SU-DHL-6 (cell line): ENCODE data around the gene IRF7.

Source experiments
- EZH2phosphoT487 ChIP-seq: fragments of 200-600 bp; sonication (generic), shearing (Covaris generic); conservative IDR thresholded peaks from 2 replicates; pipeline ENCODE4 v1.6.1; 2018; ENCODE audit warnings: mild to moderate bottlenecking, antibody characterized with exemption, low read length, moderate library complexity, mixed read lengths
- TF ChIP-seq, protein P1 (sequence below): fragments of 200-600 bp; sonication (generic); IDR thresholded peaks from one replicate; pipeline ENCODE4 v1.5.1; 2017; ENCODE audit warnings: antibody characterized with exemption, mild to moderate bottlenecking, low read length, moderate library complexity; ENCODE audit not compliant: insufficient read depth, poor library complexity, severe bottlenecking

- TF ChIP-seq, protein P1, sequence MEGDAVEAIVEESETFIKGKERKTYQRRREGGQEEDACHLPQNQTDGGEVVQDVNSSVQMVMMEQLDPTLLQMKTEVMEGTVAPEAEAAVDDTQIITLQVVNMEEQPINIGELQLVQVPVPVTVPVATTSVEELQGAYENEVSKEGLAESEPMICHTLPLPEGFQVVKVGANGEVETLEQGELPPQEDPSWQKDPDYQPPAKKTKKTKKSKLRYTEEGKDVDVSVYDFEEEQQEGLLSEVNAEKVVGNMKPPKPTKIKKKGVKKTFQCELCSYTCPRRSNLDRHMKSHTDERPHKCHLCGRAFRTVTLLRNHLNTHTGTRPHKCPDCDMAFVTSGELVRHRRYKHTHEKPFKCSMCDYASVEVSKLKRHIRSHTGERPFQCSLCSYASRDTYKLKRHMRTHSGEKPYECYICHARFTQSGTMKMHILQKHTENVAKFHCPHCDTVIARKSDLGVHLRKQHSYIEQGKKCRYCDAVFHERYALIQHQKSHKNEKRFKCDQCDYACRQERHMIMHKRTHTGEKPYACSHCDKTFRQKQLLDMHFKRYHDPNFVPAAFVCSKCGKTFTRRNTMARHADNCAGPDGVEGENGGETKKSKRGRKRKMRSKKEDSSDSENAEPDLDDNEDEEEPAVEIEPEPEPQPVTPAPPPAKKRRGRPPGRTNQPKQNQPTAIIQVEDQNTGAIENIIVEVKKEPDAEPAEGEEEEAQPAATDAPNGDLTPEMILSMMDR: no peak
- TF ChIP-seq EZH2phosphoT487: no peak
Measured at GRCh38 chr11:574632-575312, 41.0 kb downstream of the IRF7 start.
